Activated B cell treated with CpG ODN at 0.5 μM for 24 hours (primary cell): Measurements from ENCODE around the gene NCAM2. TPM values are rescaled to one million over a fixed set of nuclear protein-coding genes. Genes with fewer than 3 reads are reported as not detected.

Experiments
- ATAC-seq: fragments of 200-7000 bp; cut with Tn5 transposase; one replicate; pipeline ENCODE4 v1.10.0; 2021; ENCODE audit warnings: low read depth, mild to moderate bottlenecking, moderate library complexity
- CTCF ChIA-PET: fragments of 350-600 bp; sonication (Branson Sonifier 250); formaldehyde crosslinking; loops from one replicate; lab custom pipeline; 2021; ENCODE audit warnings: antibody characterized with exemption; lab: Charles Lee
- POLR2A ChIA-PET: fragments of 350-600 bp; sonication (Branson Sonifier 250); formaldehyde crosslinking; loops from one replicate; lab custom pipeline; 2021; ENCODE audit warnings: antibody characterized with exemption; lab: Charles Lee
- DNase-seq: peaks from one replicate; pipeline ENCODE4 v3.0.0; 2022
- H3K27ac Mint-ChIP-seq: one replicate; pipeline ENCODE4 v1.8.0; 2020; ENCODE audit warnings: mixed read lengths
- H3K27me3 Mint-ChIP-seq: one replicate; pipeline ENCODE4 v1.8.0; 2021; ENCODE audit warnings: mixed read lengths
- H3K36me3 Mint-ChIP-seq: one replicate; pipeline ENCODE4 v1.8.0; 2021; ENCODE audit warnings: low read depth, mixed read lengths
- H3K4me1 Mint-ChIP-seq: one replicate; pipeline ENCODE4 v1.8.0; 2021; ENCODE audit warnings: mixed read lengths
- H3K4me3 Mint-ChIP-seq: one replicate; pipeline ENCODE4 v1.8.0; 2020; ENCODE audit warnings: mild to moderate bottlenecking, mixed read lengths
- H3K9me3 Mint-ChIP-seq: one replicate; pipeline ENCODE4 v1.8.0; 2020; ENCODE audit warnings: mixed read lengths
- intact Hi-C: fragments of 100-400 bp; cut with micrococcal nuclease; formaldehyde crosslinking; loops from one replicate; pipeline ENCODE4 v1.15.1; 2024
- total RNA-seq: library from RNA; stranded (reverse); gene quantifications from 2 replicates; pipeline ENCODE4 v1.2.3, GENCODE V29; 2022
- TF ChIP-seq, protein P1 (sequence below): fragments of 200-600 bp; IDR thresholded peaks from one replicate; pipeline ENCODE4 v1.8.0; 2022; ENCODE audit warnings: antibody characterized with exemption, mild to moderate bottlenecking

Gene NCAM2
- total RNA-seq, 1 donor from 2014 or later = not detected

DNA sequence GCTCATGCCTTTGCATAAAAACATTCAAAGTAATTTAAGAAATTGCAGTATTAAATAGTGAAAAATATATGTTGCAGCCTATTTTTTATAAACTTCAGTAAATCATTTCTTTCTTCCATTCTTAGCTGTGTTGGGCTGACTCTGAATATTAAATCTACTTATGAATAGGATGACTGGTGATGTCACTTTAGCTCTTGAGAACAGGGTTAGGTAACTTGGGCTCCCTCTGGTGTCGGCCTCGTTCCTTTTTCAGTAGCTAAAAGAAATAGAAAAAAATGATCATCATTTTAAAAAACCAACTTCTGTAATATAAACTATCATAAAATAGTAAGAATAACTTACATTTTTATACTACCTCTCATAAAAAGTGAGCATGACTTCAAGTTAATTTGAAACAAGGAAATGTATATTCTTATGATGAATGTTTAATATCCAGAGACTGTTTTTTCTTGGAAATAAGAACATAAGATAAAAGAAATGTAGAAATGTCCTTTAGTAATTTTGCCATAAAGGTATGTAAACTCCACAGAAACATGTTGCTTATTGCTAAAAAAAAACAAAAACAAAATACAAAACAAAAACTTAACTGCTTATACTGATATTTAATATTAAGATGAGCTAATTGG lies 26.8 kb upstream of the NCAM2 start:
- H3K36me3 Mint-ChIP-seq = no peaks in the 10 kb centered on the region
- no peak overlapping the region for H3K4me3 Mint-ChIP-seq
- no peaks in the 10 kb centered on the region for H3K9me3 Mint-ChIP-seq
- TF ChIP-seq, protein P1, sequence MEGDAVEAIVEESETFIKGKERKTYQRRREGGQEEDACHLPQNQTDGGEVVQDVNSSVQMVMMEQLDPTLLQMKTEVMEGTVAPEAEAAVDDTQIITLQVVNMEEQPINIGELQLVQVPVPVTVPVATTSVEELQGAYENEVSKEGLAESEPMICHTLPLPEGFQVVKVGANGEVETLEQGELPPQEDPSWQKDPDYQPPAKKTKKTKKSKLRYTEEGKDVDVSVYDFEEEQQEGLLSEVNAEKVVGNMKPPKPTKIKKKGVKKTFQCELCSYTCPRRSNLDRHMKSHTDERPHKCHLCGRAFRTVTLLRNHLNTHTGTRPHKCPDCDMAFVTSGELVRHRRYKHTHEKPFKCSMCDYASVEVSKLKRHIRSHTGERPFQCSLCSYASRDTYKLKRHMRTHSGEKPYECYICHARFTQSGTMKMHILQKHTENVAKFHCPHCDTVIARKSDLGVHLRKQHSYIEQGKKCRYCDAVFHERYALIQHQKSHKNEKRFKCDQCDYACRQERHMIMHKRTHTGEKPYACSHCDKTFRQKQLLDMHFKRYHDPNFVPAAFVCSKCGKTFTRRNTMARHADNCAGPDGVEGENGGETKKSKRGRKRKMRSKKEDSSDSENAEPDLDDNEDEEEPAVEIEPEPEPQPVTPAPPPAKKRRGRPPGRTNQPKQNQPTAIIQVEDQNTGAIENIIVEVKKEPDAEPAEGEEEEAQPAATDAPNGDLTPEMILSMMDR = no peak
- DNase-seq (no peak), ATAC-seq (no peak)
- H3K27me3 Mint-ChIP-seq = no peaks in the 10 kb centered on the region
- intact Hi-C loops = no loop called here
- ChIA-PET CTCF (interaction anchor here (1.3 kb wide), 1 partner anchor 20 kb away, joined by 3 read pairs; no protein-coding TSS in a partner anchor), POLR2A (no interaction called here)
- H3K4me1 Mint-ChIP-seq = no peaks in the 10 kb centered on the region
- no peak overlapping the region for H3K27ac Mint-ChIP-seq

DNA sequence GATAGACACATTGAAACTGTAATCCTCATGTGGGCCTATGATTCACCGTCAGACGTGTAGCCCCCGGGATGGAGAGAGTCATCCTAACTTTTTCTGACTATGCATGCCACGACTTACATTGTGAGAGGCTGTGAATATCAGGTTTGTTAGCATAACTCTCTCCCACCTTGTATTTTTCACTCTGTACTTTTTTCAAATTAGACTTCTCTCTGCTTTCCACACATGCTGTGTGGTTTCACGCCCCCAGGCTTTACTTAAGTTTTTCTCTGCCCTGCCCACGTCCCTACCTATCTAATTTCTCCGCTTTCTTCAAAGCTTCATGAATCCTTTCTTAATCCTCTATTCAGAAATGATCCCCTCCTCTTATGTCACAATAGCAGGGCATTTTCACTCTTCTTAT lies 3.4 kb upstream of the NCAM2 start:
- Mint-ChIP-seq H3K4me1 (peaks cover 16% of the 10 kb centered on the region), H3K27ac (no peak overlapping the region), H3K36me3 (no peaks in the 10 kb centered on the region), H3K9me3 (no peaks in the 10 kb centered on the region), H3K27me3 (peaks cover 16% of the 10 kb centered on the region), H3K4me3 (no peak overlapping the region)
- TF ChIP-seq, protein P1 = no peak
- POLR2A ChIA-PET = no interaction called here
- CTCF ChIA-PET = no interaction called here
- no peak for ATAC-seq
- no peak for DNase-seq
- intact Hi-C loops = loop anchor here (5.0 kb wide), 1 partner anchor 928 kb away; no protein-coding TSS in a partner anchor

DNA sequence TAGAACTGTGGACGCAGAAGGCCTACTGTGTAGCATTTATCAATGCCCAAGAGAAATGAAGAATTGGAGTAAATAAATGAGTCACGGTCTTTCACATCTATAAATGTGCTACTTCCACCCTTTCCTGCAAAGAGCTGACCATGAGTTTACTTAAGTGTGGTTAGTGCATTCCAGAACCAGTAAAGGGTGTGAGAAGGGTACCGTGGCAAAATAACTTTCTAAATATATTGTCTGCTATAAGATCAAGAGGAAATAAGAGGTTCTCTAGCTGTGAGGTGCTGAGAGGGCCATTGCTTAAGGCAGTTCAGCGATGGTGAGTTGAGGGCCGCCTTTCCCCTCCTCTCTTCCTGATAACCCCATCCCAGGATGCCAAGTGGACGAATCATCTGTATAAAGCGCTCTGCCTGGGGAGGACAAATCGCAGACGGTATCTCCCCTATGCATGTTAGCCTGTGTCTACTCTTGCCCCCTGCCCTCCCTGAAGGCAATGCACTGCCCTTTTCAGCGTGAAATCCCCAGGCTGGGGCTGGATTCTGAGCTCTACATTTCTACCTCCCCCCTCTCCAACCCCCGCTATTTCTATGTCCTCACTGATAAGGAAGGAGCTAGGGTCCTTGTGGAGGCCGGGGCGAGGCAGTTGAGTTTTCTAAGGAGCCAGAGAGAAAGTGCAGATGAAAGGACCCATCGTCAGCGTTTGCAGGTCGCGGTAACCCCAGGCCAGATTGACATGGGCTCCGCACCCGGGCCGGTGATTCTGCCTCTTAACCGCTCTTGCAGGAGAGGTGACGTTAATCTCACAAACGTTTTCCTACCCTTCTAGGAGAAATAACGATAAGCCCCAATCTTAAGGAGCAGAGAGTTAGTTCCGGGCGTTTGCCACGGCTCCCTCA lies 1.5 kb upstream of the NCAM2 start:
- TF ChIP-seq, protein P1 = no peak
- H3K9me3 Mint-ChIP-seq = no peaks in the 10 kb centered on the region
- peaks cover 16% of the 10 kb centered on the region for H3K4me1 Mint-ChIP-seq
- H3K27me3 Mint-ChIP-seq = peaks cover 21% of the 10 kb centered on the region
- intact Hi-C loops = loop anchor here (5.0 kb wide), 1 partner anchor 926 kb away; no protein-coding TSS in a partner anchor
- no peaks in the 10 kb centered on the region for H3K36me3 Mint-ChIP-seq
- POLR2A ChIA-PET = no interaction called here
- CTCF ChIA-PET = no interaction called here
- ATAC-seq (no peak), DNase-seq (no peak)
- H3K4me3 Mint-ChIP-seq = peak overlapping the region; percentile 65
- H3K27ac Mint-ChIP-seq = no peak overlapping the region

DNA sequence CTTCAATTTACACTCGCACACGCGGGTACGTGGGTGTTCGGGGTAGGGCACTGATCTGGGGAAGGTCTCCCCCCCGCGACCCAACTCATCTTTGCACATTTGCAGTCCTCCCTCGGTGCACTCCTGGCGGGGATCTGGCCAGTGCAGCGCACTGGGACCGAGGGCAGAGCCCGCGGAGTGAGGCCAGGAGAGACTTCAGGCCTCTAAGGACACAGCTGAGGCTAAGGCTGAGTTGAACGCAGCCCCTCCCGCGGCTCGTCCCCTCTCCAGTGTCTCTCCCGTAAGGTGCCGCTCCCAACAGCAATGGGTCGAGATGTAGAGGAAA lies 936 bp upstream of the NCAM2 start:
- Mint-ChIP-seq H3K27me3 (peaks cover 21% of the 10 kb centered on the region), H3K4me3 (peak overlapping the region; percentile 65), H3K9me3 (no peaks in the 10 kb centered on the region), H3K36me3 (no peaks in the 10 kb centered on the region), H3K4me1 (peaks cover 16% of the 10 kb centered on the region), H3K27ac (no peak overlapping the region)
- ChIA-PET CTCF (no interaction called here), POLR2A (no interaction called here)
- ATAC-seq (peak; percentile 23), DNase-seq (peak; percentile 18)
- intact Hi-C loops = loop anchor here (5.0 kb wide), 1 partner anchor 925 kb away; no protein-coding TSS in a partner anchor
- TF ChIP-seq, protein P1 = no peak

DNA sequence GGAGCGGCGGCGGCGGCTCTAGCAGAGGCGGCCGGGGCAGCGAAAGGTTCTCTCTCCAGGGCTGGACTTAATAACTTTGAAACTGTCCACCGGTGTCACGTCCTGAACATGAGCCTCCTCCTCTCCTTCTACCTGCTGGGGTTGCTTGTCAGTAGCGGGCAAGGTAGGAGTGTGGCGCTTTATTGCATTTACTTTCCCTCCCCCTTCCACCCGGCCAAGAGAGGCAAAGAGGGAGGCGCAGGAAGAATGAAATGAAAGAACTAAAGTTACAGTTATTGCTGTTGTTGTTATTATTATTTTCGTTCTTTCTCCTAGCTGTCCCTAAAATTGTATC lies 214 bp downstream of the NCAM2 start:
- no peaks in the 10 kb centered on the region for H3K36me3 Mint-ChIP-seq
- ChIA-PET CTCF (interaction anchor here (0.7 kb wide), 2 partner anchors 162 to 1705 kb away, joined by 3 to 4 read pairs; no protein-coding TSS in a partner anchor), POLR2A (no interaction called here)
- peaks cover 21% of the 10 kb centered on the region for H3K27me3 Mint-ChIP-seq
- TF ChIP-seq, protein P1 = no peak
- peaks cover 16% of the 10 kb centered on the region for H3K4me1 Mint-ChIP-seq
- no peaks in the 10 kb centered on the region for H3K9me3 Mint-ChIP-seq
- no peak overlapping the region for H3K27ac Mint-ChIP-seq
- peak overlapping the region; percentile 78 for H3K4me3 Mint-ChIP-seq
- intact Hi-C loops = loop anchor here (5.0 kb wide), 1 partner anchor 924 kb away; no protein-coding TSS in a partner anchor
- ATAC-seq (peak; percentile 8), DNase-seq (no peak)
